ENCODE data around the gene RGS11.
"Not testable (repeated sequence)": the region's sequence is repeated elsewhere in the genome, so short reads cannot be mapped to it uniquely, and the experiment has no call there.

RGS11 gene

DNA sequence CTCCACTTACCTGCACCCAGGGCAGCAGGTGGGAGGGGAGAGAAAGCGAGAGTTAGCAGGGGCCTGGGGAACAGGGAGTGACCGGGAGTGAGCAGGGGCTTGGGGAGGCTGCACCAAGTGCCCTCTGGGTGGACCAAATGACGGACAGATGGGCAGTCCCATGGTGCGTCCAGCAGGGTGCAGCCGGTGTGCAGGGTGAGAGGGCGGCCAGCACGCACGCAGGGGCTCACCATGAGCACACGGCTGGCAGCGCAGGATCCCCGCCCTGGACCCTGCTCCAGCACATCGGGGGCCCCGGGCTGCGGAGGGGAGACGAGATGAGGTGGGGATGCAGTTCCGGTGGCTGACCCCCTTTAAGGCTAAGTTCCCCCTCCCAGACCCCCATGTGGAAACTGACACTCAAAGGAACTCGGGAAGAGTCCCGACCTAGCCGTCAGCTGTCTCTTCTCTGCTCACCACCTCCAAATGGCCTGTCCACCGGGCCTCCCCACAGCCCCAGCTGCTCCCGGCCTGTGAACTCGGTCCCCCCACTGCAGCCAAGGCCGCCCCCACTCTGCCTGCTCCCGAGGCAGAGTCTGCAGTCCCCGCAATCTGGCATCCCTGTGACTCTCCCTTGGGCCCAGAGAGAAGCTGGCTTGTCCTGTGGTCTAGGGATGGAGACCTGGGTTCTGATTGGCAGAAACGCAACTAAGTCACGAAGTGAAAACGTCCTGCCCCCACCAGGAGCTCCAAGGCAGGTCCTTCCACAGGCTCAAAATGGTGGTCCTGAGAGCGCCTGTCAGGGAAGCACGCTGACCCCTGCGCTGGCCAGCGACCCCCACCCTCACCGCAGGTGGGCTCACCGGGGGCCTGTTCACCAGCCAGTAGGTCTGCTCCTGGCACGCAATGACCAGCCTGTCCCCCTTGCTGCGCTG, 2.9 kb downstream of the RGS11 start:
- no peak overlapping the region for H3K4me3 ChIP-seq (ENCODE audit: low read depth, low read length)
- no peak for TF ChIP-seq CTCF (IDR thresholded peaks at IDR 0.05; ENCODE audit: low read depth, low read length)

DNA sequence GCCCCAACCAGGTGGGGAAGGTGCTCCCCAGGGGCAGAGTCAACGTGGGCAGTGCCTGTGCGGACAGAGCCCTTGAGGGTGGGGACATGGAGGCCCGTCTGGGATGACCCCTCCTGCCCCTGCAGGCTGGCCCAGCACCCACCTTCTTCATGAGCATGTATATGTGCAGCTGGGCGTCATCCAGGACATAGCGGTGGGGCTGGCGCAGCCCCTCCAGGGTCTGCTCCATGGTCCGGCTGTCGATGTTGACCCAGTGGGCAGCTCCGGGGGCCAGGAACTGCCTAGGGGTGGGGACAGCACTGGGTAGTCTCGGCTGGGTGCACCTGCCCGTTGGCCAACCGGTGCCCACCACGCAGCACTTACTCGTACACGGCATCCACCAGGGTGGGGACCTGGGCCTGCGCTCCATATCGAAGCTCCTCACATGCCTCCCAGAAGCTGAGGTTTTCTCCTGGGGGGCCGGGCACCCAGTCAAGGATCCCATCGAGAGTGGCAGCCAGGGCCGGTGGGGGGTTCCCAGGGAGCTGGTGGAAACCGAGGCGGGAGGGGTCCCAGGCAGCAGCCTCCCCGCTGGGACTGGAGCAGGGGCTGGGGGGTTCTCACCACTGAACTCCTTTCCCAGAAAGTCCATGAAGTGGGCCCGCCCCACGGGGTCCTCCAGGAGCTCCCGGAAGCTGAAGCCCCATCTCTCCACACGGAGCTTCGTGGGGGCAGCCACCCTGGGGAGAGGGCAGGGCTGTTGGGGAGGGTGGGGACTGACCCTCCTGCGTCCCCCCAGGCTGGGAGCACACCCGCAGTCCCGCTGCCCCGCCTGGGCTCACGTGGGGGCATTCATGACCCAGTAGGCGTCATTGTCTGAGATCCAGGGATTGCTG, 5.1 kb downstream of the RGS11 start:
- no peak for TF ChIP-seq CTCF (IDR thresholded peaks at IDR 0.05; ENCODE audit: low read depth, low read length)
- no peak overlapping the region for H3K4me3 ChIP-seq (ENCODE audit: low read depth, low read length)

GRCh38 chr16:269061-269796, 6.5 kb downstream of the RGS11 start:
- no peak for TF ChIP-seq CTCF (IDR thresholded peaks at IDR 0.05; ENCODE audit: low read depth, low read length)
- H3K4me3 ChIP-seq (ENCODE audit: low read depth, low read length), result no peak overlapping the region

- no peak for TF ChIP-seq CTCF (IDR thresholded peaks at IDR 0.05; ENCODE audit: low read depth, low read length)
- H3K4me3 ChIP-seq (ENCODE audit: low read depth, low read length), result no peak overlapping the region
Measured at GRCh38 chr16:268141-269053, 7.3 kb downstream of the RGS11 start.

- not testable (repeated sequence) for H3K4me3 ChIP-seq (ENCODE audit: low read depth, low read length)
Measured at GRCh38 chr16:267562-267961, 8.2 kb downstream of the RGS11 start.

DNA sequence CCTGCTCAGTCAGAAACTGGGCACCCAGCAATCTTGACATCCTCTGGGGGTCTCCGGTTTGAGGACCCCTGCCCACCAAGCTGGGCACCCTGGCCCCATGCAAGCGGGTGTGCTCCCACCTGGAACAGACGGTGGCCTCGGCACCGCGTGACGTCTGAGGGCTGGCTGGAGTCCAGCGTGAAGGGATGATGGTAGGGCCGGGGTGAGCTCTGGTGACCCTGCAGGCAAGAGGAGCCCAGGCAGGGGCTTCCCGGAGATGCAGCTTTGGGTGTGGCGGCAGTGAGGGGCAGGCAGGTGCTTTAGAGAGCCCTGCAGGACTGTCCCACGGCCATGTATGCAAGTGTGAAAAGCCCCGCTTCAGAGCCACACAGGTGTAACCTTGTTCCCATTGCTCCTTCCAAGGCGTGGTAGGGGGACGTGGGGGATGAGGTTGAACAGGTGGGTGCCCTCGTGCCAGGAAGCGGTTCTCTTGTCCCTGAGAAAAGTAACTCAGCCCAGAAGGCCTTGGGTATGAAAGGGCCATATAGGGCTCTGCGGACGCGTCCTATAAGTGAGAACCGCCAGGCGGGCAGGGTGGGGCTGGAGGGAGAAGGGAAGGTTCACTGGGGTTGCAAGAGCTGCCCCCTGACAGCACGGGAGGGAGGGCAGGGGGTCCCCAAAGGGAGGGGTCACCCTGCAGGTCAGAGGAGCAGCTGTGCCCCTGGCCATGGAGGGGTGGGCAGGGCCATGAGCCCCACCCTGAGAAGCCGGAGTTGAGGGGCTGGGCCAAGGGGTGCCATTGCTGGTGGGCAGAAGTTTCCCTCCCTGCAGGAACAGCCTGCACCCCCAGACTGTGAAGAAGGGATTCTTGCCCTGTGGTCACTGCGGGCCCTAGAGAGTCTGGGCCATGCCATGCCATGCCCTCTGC, 9.2 kb downstream of the RGS11 start:
- H3K4me3 ChIP-seq (ENCODE audit: low read depth, low read length), result no peak overlapping the region
- TF ChIP-seq CTCF (IDR thresholded peaks at IDR 0.05; ENCODE audit: low read depth, low read length), result no peak
